Vagina (tissue), 2 donors: ENCODE measurements around the gene EEF2KMT. TPM values are rescaled to one million over a fixed set of nuclear protein-coding genes. Genes with fewer than 3 reads are reported as not detected.

Source experiments
- DNase-seq, 2 donors: peaks; one replicate each; pipeline ENCODE4 v3.0.0-alpha.2; 2017; ENCODE audit errors: extremely low spot score in 2 of 2
- H3K27ac ChIP-seq: fragments of 200-600 bp; sonication (generic); one replicate; pipeline ENCODE4 v1.5.1; 2019
- H3K27me3 ChIP-seq: fragments of 200-600 bp; sonication (generic); one replicate; pipeline ENCODE4 v1.5.1; 2019
- H3K36me3 ChIP-seq, 2 donors: fragments of 200-600 bp; sonication (generic); one replicate each; pipeline ENCODE4 v1.5.1; 2017 to 2019
- H3K4me1 ChIP-seq: fragments of 200-600 bp; sonication (generic); one replicate; pipeline ENCODE4 v1.5.1; 2019
- H3K4me3 ChIP-seq, 2 donors: fragments of 200-600 bp; sonication (generic); 1 replicate in 1 of 2; 2 replicates in 1 of 2; pipeline ENCODE4 v1.5.1; 2016 to 2019
- H3K9me3 ChIP-seq: fragments of 200-600 bp; sonication (generic); one replicate; pipeline ENCODE4 v1.5.1; 2019
- POLR2A ChIP-seq, 2 donors: fragments of 450-650 bp; IDR thresholded peaks; one replicate each; pipeline ENCODE4 v1.6.1; 2017; ENCODE audit warnings: antibody characterized with exemption in 2 of 2, mild to moderate bottlenecking in 2 of 2, moderate library complexity in 2 of 2
- POLR2AphosphoS5 ChIP-seq, 2 donors: sonication (generic); formaldehyde crosslinking; IDR thresholded peaks; one replicate each; pipeline ENCODE4 v1.9.0; 2017; ENCODE audit warnings: antibody characterized with exemption in 2 of 2, mild to moderate bottlenecking in 2 of 2, low read depth in 1 of 2; ENCODE audit not compliant: insufficient read depth in 1 of 2
- intact Hi-C: fragments of 100-400 bp; cut with DNase I; formaldehyde crosslinking; loops from one replicate; pipeline ENCODE4 v1.15.1; 2023
- total RNA-seq: library from RNA; depleted of rRNA; stranded (reverse); fragments of >200 nt; gene quantifications from one replicate; pipeline ENCODE4 v1.2.3, GENCODE V29; 2016
- TF ChIP-seq, protein P1 (sequence below), 3 experiments: fragments of 450-650 bp in 2 of 3; fragments of 200-600 bp in 1 of 3; sonication (generic) in 1 of 3; IDR thresholded peaks; one replicate each; pipeline ENCODE4 v1.5.1; 2017 to 2019; ENCODE audit warnings: antibody characterized with exemption in 3 of 3, mild to moderate bottlenecking in 2 of 3, moderate library complexity in 2 of 3

The EEF2KMT gene
- total RNA-seq, 1 donor from 2014 or later = 15.7 TPM

DNA sequence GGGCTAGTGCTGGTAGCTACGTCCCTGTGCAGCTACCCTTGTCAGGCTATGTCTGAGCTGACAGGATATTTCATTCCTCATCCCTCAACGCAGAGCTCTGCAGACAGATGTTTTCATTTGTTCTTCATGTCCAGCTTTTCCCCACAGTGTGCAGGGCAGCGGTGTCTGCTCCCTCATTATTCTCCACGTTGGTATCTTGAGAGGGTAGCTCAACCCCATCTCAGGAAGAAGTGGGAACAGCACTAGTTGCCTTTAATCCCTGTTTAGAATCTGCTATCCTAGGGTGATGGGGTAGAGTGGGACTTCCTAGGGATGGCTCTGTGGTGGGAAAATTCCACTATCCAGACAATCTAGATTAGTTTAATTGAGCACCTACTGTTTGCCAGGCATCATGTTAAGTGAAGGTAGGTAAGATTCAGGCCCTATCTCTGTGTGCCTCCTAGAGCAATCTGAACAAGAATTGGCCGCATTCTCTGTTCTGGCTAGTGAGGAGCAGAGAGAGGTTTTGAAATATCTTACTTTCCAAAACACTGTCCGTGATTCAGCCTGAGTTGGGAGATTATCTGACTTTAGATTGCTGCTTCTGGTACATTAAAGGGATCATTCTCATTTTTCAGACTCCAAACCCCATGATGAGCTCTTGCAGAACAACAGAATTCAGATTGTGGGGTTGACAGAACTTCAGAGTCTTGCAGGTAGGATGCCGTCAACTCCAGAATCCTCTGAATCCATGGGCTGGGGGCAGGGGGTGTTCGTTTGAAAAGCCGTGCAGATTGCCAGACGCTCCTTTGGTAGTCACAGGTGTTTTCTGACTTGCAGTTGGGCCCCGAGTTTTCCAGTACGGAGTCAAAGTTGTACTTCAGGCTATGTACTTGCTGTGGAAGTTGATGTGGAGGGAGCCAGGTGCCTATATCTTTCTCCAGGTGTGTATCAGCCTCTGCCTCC lies 25.0 kb downstream of the EEF2KMT start:
- Histone ChIP-seq H3K4me3 (peak overlapping the region; percentile 66 to 87), H3K27me3 (no peaks in the 10 kb centered on the region), H3K9me3 (no peaks in the 10 kb centered on the region), H3K27ac (peak overlapping the region; percentile 83), H3K4me1 (peaks cover 18% of the 10 kb centered on the region), H3K36me3 (peaks cover 0 to 21% of the 10 kb centered on the region in 2 donors)
- DNase-seq = no peak
- intact Hi-C loops = no loop called here
- TF ChIP-seq POLR2AphosphoS5 (IDR thresholded peaks at IDR 0.05; ENCODE audit: insufficient read depth in 1 of 2, low read depth in 1 of 2) (no peak), POLR2A (IDR thresholded peaks at IDR 0.05) (no peak)
- TF ChIP-seq, protein P1, sequence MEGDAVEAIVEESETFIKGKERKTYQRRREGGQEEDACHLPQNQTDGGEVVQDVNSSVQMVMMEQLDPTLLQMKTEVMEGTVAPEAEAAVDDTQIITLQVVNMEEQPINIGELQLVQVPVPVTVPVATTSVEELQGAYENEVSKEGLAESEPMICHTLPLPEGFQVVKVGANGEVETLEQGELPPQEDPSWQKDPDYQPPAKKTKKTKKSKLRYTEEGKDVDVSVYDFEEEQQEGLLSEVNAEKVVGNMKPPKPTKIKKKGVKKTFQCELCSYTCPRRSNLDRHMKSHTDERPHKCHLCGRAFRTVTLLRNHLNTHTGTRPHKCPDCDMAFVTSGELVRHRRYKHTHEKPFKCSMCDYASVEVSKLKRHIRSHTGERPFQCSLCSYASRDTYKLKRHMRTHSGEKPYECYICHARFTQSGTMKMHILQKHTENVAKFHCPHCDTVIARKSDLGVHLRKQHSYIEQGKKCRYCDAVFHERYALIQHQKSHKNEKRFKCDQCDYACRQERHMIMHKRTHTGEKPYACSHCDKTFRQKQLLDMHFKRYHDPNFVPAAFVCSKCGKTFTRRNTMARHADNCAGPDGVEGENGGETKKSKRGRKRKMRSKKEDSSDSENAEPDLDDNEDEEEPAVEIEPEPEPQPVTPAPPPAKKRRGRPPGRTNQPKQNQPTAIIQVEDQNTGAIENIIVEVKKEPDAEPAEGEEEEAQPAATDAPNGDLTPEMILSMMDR (IDR thresholded peaks at IDR 0.05) = no peak

DNA sequence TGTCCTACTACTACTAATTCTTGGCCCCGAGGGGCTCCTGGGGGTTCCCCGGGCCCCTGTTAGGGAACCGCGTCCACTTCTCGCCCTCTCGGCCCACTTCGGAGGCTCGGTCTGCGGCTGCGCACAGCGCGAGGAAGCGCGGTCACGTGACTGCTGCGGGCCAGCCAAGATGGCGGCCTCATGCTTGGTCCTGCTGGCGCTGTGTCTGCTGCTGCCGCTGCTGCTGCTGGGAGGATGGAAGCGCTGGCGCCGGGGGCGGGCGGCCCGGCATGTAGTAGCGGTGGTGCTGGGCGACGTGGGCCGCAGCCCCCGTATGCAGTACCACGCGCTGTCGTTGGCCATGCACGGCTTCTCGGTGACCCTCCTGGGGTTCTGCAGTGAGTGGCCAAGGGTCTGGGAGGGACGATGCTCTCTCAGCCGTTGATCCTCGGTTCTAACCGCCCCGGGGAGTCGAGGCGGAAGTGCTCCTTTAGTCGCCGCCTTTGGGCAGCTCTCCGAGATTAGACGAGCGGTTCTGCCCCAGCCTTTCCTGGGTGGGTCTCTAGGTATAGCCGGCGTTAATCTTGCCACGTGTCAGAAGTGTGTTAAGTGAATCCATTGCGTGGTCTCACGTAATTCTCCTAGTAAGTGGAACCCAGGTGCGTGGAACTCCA lies 25.8 kb downstream of the EEF2KMT start, which contains the start of gene ALG1:
Gene ALG1 (plus strand): TSS at position 163 of the 653 bp plus-strand sequence. CDS start 7 bp downstream, at position 170.
- intact Hi-C loops = no loop called here
- no peak for DNase-seq
- H3K27ac ChIP-seq = peak within 1 kb of the TSS; percentile 83
- H3K4me1 ChIP-seq = peaks cover 18% of the 10 kb centered on the region
- TF ChIP-seq POLR2A (IDR thresholded peaks at IDR 0.05) = peak in 1 of 2 donors; percentile 44
- TF ChIP-seq, protein P1 (IDR thresholded peaks at IDR 0.05) = peak in 1 of 3 experiments; percentile 9
- peak; percentile 88 to 89 for TF ChIP-seq POLR2AphosphoS5 (IDR thresholded peaks at IDR 0.05; ENCODE audit: insufficient read depth in 1 of 2, low read depth in 1 of 2)
- H3K9me3 ChIP-seq = no peaks in the 10 kb centered on the region
- H3K36me3 ChIP-seq = peaks cover 0 to 15% of the 10 kb centered on the region in 2 donors
- no peaks in the 10 kb centered on the region for H3K27me3 ChIP-seq
- peak within 1 kb of the TSS; percentile 66 to 87 for H3K4me3 ChIP-seq

DNA sequence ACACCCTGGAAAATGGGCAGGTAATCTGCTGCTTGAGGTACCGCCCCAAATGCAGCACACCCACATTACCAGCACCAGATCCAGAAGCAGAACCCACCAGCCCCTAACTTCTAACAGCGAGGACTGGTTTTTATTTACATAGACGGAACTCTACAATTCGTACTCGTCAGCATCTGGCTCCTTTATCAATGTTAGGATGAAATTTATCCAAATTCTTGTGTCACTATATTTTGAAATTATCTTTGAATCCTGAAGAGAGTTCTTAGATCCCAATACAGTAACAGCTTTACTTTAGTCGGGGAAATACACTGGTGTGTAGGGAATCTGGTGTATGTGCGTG lies 26.3 kb downstream of the EEF2KMT start:
- TF ChIP-seq, protein P1 (IDR thresholded peaks at IDR 0.05) = no peak
- no peak for TF ChIP-seq POLR2AphosphoS5 (IDR thresholded peaks at IDR 0.05; ENCODE audit: insufficient read depth in 1 of 2, low read depth in 1 of 2)
- no peak for TF ChIP-seq POLR2A (IDR thresholded peaks at IDR 0.05)
- Histone ChIP-seq H3K27ac (peak overlapping the region; percentile 83), H3K27me3 (no peaks in the 10 kb centered on the region), H3K9me3 (no peaks in the 10 kb centered on the region), H3K4me3 (peak overlapping the region; percentile 66 to 87), H3K4me1 (peaks cover 18% of the 10 kb centered on the region), H3K36me3 (peaks cover 0 to 13% of the 10 kb centered on the region in 2 donors)
- no peak for DNase-seq
- intact Hi-C loops = no loop called here

DNA sequence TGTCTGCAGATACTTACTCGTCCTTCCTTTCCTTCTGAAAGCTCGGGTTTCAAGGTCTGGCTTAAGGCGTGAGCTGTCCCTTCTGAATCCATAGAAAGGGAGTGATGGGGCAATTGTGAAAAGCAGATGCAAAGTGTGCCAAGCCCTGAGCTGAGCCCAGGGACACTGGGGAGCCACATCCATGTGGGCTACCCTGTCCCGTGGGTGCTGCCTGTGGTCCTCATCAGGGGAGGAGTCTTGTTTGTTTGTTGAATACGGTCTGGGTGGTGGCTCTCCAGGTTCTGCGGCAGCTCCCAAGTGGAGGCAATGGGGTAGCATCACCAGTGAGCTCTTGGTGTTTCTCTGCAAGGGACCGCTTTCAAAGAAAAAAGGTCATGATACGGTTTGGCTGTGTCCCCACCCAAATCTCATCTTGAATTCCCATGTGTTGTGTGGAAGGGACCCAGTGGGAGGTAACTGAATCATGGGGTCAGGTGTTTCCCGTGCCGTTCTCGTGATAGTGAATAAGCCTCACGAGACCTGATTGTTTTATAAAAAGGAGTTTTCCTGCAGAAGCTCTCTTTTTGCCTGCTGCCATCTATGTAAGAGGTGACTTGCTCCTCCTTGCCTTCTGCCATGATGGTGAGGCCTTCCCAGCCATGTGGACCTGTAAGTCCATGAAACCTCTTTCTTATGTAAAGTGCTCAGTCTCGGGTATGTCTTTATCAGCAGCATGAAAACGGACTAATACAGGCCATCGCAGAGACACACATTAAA lies 27.0 kb downstream of the EEF2KMT start:
- intact Hi-C loops = no loop called here
- no peak for DNase-seq

More for the DNA sequence above, 27.0 kb downstream of the EEF2KMT start:
- H3K27me3 ChIP-seq = no peaks in the 10 kb centered on the region
- no peak overlapping the region for H3K4me3 ChIP-seq
- H3K4me1 ChIP-seq = peaks cover 18% of the 10 kb centered on the region
- H3K9me3 ChIP-seq = no peaks in the 10 kb centered on the region
- peaks cover 0 to 6% of the 10 kb centered on the region in 2 donors for H3K36me3 ChIP-seq
- no peak for TF ChIP-seq POLR2AphosphoS5 (IDR thresholded peaks at IDR 0.05; ENCODE audit: insufficient read depth in 1 of 2, low read depth in 1 of 2)
- no peak for TF ChIP-seq POLR2A (IDR thresholded peaks at IDR 0.05)
- TF ChIP-seq, protein P1 (IDR thresholded peaks at IDR 0.05) = no peak
- peak overlapping the region; percentile 83 for H3K27ac ChIP-seq
